Esophagus muscularis mucosa (tissue), 4 donors: ENCODE data around the gene CDKN2A. TPM values are rescaled to one million over a fixed set of nuclear protein-coding genes. Genes with fewer than 3 reads are reported as not detected.

Experiments
- DNase-seq: peaks from one replicate; pipeline ENCODE4 v3.0.0-alpha.2; 2017; ENCODE audit errors: extremely low spot score
- H3K27ac ChIP-seq, 4 donors: fragments of 200-600 bp; sonication (generic); replicated peaks in 1 of 4; 1 replicate in 3 of 4; 2 replicates in 1 of 4; pipeline ENCODE4 v1.5.1; 2016 to 2019; ENCODE audit warnings: mild to moderate bottlenecking in 1 of 4
- H3K27me3 ChIP-seq, 4 donors: fragments of 200-600 bp; sonication (generic); one replicate each; pipeline versions ENCODE4 v1.5.1 to v1.6.0; 2016 to 2019
- H3K36me3 ChIP-seq, 4 donors: fragments of 200-600 bp; sonication (generic); one replicate each; pipeline ENCODE4 v1.5.1; 2016 to 2019
- H3K4me1 ChIP-seq, 4 donors: fragments of 200-600 bp; sonication (generic); one replicate each; pipeline ENCODE4 v1.5.1; 2016 to 2019
- H3K4me3 ChIP-seq, 4 donors: fragments of 200-600 bp; sonication (generic); 1 replicate in 2 of 4; 2 replicates in 2 of 4; pipeline ENCODE4 v1.5.1; 2016 to 2019; ENCODE audit warnings: mild to moderate bottlenecking in 4 of 4, moderate library complexity in 1 of 4
- H3K9me3 ChIP-seq, 4 donors: fragments of 200-600 bp; sonication (generic); 1 replicate in 3 of 4; 2 replicates in 1 of 4; pipeline ENCODE4 v1.5.1; 2016 to 2019
- EP300 ChIP-seq: sonication (generic); formaldehyde crosslinking; IDR thresholded peaks from one replicate; pipeline ENCODE4 v1.6.1; 2017; ENCODE audit warnings: antibody characterized with exemption
- POLR2A ChIP-seq: fragments of 450-650 bp; IDR thresholded peaks from one replicate; pipeline ENCODE4 v1.6.1; 2017; ENCODE audit warnings: antibody characterized with exemption, moderate library complexity, mild to moderate bottlenecking, low read depth
- POLR2AphosphoS5 ChIP-seq, 2 donors: sonication (generic); formaldehyde crosslinking; IDR thresholded peaks; one replicate each; pipeline ENCODE4 v1.6.1; 2017; ENCODE audit warnings: antibody characterized with exemption in 2 of 2
- WGBS: methylation state at CpG from one replicate; pipeline ENCODE4 v1.1.5; 2018; 5-methylcytosine and 5-hydroxymethylcytosine counted together
- intact Hi-C: fragments of 100-400 bp; cut with DNase I; formaldehyde crosslinking; loops from one replicate; pipeline ENCODE4 v1.15.1; 2023
- total RNA-seq, 4 donors: library from RNA; depleted of rRNA; stranded (reverse); fragments of >200 nt; gene quantifications; one replicate each; pipeline versions ENCODE4 v1.1.0 to v1.2.1, GENCODE V29; 2016
- TF ChIP-seq, protein P1 (sequence below), 3 experiments: fragments of 200-600 bp in 2 of 3; fragments of 450-650 bp in 1 of 3; sonication (generic) in 2 of 3; IDR thresholded peaks; one replicate each; pipeline ENCODE4 v1.5.1; 2017 to 2019; ENCODE audit warnings: antibody characterized with exemption in 3 of 3, mild to moderate bottlenecking in 2 of 3, moderate library complexity in 1 of 3

CDKN2A gene
- total RNA-seq, 4 donors from 2014 or later, result 3.1 to 6.0 (median 4.4) TPM

DNA sequence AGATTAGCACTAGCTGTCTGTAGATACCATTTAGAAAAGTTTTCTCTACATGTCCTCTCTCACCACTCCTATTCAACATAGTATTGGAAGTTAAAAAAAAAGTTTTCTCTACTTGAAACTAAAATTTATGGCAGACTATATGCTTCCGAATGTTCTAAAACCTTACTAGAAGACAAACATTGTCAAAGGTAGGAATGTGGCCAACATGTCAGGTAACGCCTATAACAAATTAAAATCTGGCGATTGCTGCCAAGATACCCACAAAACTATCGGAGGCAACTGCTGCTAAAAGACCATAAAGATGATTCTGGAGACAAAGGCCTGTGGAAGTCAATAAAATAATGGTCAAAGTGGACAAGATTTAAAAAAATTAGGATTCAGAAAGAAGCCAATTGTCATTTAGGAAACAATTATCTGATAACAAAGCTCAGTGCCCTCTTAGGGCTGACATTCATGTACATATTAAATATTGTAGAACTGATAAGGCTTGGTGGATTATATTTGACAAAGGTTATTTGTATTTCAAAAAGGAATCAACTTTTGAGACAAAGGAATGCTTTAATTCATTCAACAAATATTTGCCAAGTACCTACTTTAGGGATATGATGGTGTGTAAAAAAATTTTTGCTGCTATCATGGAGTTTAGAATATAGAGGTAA, 52.7 kb downstream of the CDKN2A start:
- Histone ChIP-seq H3K27ac (no peak overlapping the region), H3K36me3 (no peaks in the 10 kb centered on the region), H3K9me3 (no peaks in the 10 kb centered on the region), H3K4me3 (no peak overlapping the region), H3K27me3 (no peaks in the 10 kb centered on the region), H3K4me1 (no peaks in the 10 kb centered on the region)
- no peak for TF ChIP-seq EP300
- TF ChIP-seq POLR2A, result no peak
- TF ChIP-seq, protein P1, sequence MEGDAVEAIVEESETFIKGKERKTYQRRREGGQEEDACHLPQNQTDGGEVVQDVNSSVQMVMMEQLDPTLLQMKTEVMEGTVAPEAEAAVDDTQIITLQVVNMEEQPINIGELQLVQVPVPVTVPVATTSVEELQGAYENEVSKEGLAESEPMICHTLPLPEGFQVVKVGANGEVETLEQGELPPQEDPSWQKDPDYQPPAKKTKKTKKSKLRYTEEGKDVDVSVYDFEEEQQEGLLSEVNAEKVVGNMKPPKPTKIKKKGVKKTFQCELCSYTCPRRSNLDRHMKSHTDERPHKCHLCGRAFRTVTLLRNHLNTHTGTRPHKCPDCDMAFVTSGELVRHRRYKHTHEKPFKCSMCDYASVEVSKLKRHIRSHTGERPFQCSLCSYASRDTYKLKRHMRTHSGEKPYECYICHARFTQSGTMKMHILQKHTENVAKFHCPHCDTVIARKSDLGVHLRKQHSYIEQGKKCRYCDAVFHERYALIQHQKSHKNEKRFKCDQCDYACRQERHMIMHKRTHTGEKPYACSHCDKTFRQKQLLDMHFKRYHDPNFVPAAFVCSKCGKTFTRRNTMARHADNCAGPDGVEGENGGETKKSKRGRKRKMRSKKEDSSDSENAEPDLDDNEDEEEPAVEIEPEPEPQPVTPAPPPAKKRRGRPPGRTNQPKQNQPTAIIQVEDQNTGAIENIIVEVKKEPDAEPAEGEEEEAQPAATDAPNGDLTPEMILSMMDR (IDR thresholded peaks at IDR 0.05), result no peak
- no peak for TF ChIP-seq POLR2AphosphoS5 (IDR thresholded peaks at IDR 0.05)
- WGBS, result 91% methylated on average over 4 of the region's 4 CpGs
- intact Hi-C loops, result no loop called here
- DNase-seq, result no peak

DNA sequence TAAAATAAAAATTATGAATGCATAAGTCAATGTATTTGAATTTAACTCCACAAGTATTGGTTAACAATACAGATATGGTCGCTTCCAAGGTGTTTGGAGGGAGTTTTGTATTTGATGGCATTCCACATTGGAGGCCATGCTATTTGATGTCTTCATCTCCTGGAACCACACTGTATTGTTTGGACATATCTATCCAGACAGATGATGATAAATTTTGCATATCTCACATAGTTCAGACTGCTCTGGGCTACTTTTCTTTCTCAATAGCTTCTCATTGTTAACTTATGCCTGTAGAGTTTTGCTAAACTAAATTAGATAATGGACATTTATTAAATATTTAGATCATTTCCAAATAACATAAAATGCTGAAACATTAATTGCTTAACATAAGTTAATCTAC, 58.0 kb downstream of the CDKN2A start:
- Histone ChIP-seq H3K27ac (no peak overlapping the region), H3K4me3 (no peak overlapping the region), H3K27me3 (no peaks in the 10 kb centered on the region), H3K9me3 (no peaks in the 10 kb centered on the region), H3K36me3 (peaks cover 0 to 12% (median 4%) of the 10 kb centered on the region in 4 donors), H3K4me1 (no peaks in the 10 kb centered on the region)
- no peak for DNase-seq
- TF ChIP-seq EP300 (no peak), POLR2A (no peak), POLR2AphosphoS5 (IDR thresholded peaks at IDR 0.05) (no peak)
- TF ChIP-seq, protein P1 (IDR thresholded peaks at IDR 0.05), result no peak
- WGBS, result 90% methylated on average over 1 of the region's 1 CpG
- intact Hi-C loops, result no loop called here

DNA sequence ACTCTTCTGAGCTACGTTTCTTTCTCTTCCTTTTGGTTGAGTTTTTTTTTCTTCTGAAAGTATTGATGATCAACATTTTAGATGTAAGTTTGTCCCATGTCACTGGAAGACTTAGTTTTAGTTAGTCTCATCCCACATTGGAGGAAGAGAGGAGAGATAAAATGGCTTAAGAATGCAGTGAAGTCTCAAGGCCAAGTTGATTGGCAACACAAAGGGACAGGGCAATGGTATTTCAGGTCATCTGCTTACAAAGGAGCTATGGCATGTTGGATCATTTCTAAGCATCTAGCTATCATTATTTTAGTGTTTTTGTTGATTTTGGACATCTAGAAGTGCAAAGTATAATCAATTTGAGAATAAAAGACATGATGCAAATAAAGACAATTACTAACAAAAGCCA, 58.6 kb downstream of the CDKN2A start:
- no peaks in the 10 kb centered on the region for H3K4me1 ChIP-seq
- no peaks in the 10 kb centered on the region for H3K27me3 ChIP-seq
- TF ChIP-seq, protein P1 (IDR thresholded peaks at IDR 0.05), result no peak
- TF ChIP-seq POLR2A, result no peak
- no peak for TF ChIP-seq EP300
- no peak for TF ChIP-seq POLR2AphosphoS5 (IDR thresholded peaks at IDR 0.05)
- WGBS, result 85% methylated on average over 1 of the region's 1 CpG
- intact Hi-C loops, result no loop called here
- no peak overlapping the region for H3K27ac ChIP-seq
- no peak overlapping the region for H3K4me3 ChIP-seq
- no peak for DNase-seq
- H3K9me3 ChIP-seq, result no peaks in the 10 kb centered on the region
- H3K36me3 ChIP-seq, result peaks cover 0 to 18% (median 8%) of the 10 kb centered on the region in 4 donors

DNA sequence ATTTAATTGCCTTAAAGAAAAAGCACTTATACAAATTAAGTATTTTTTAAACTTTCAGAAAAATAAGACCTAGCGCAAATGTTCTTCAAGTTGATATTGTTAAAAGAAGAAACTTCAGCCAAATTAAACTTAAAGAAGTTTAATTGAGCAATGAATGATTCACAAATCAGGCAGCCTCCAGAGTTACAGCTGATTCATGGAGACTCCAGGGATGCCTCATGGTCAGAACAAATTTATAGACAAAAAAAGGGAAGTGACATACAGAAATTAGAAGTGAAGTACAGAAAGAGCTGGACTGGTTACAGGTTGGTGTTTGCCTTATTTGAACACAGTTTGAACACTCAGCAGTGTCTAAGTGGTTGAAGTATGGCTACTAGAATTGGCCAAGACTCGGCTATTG, 60.3 kb downstream of the CDKN2A start:
- Histone ChIP-seq H3K9me3 (no peaks in the 10 kb centered on the region), H3K27ac (no peak overlapping the region), H3K36me3 (peaks cover 0 to 20% (median 8%) of the 10 kb centered on the region in 4 donors), H3K4me3 (no peak overlapping the region), H3K27me3 (no peaks in the 10 kb centered on the region), H3K4me1 (no peaks in the 10 kb centered on the region)
- no peak for DNase-seq
- intact Hi-C loops, result no loop called here
- TF ChIP-seq, protein P1 (IDR thresholded peaks at IDR 0.05), result no peak
- TF ChIP-seq POLR2A (no peak), EP300 (no peak), POLR2AphosphoS5 (IDR thresholded peaks at IDR 0.05) (no peak)
- 95% methylated on average over 2 of the region's 2 CpGs for WGBS

DNA sequence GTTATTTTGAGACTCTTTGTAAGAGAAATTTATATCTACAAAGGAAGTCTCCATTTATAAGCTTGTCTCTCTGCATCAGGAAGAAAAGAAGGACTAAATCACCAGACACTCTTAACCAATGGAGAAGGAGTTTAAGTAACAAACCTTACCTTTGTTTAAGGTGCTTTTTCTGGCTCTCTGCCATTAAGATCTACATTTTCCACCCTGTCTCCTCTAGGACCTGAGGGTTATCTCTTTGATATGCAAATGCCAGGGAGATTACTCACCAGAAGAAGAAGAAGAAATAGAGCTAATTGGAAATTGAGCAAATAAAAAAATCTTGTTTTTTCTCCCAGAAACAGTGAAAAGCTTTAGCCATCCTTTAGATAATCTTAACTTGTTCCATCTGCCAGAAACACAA, 60.9 kb downstream of the CDKN2A start:
- H3K27ac ChIP-seq, result no peak overlapping the region
- intact Hi-C loops, result no loop called here
- no peak for TF ChIP-seq POLR2AphosphoS5 (IDR thresholded peaks at IDR 0.05)
- no peak for TF ChIP-seq EP300
- TF ChIP-seq, protein P1 (IDR thresholded peaks at IDR 0.05), result no peak
- no peak for TF ChIP-seq POLR2A

More for the DNA sequence above, 60.9 kb downstream of the CDKN2A start:
- H3K36me3 ChIP-seq, result peaks cover 0 to 20% (median 8%) of the 10 kb centered on the region in 4 donors
- no peaks in the 10 kb centered on the region for H3K9me3 ChIP-seq
- no peaks in the 10 kb centered on the region for H3K27me3 ChIP-seq
- DNase-seq, result no peak
- H3K4me1 ChIP-seq, result no peaks in the 10 kb centered on the region
- no peak overlapping the region for H3K4me3 ChIP-seq
